Limb (tissue), 2 donors: ENCODE data around the gene OVOL1.
"Not testable (repeated sequence)": the region's sequence is repeated elsewhere in the genome, so short reads cannot be mapped to it uniquely, and the experiment has no call there.

Source experiments
- DNase-seq, 2 donors: peaks; one replicate each; pipeline ENCODE4 v3.0.0-alpha.2; 2016; ENCODE audit errors: extremely low spot score in 2 of 2

Gene OVOL1

GRCh38 chr11:65786786-65787636 lies at the start of gene OVOL1:
TSS of gene OVOL1 (plus strand) at chr11:65787063. CDS start at chr11:65787374, 311 bp downstream.
- DNase-seq, result peak in 1 of 2 donors; percentile 53

GRCh38 chr11:65739022-65739421 lies 47.8 kb upstream of the OVOL1 start:
- DNase-seq, result no peak

- no peak for DNase-seq
These were observed 45.7 kb upstream of the OVOL1 start for GRCh38 chr11:65741185-65741584.

GRCh38 chr11:65742353-65742752 lies 44.5 kb upstream of the OVOL1 start:
- no peak for DNase-seq

- DNase-seq, result no peak
These were observed 43.2 kb upstream of the OVOL1 start for GRCh38 chr11:65743681-65744025.

- no peak for DNase-seq
These were observed 42.7 kb upstream of the OVOL1 start for GRCh38 chr11:65744026-65744698.

- DNase-seq, result no peak
These were observed 42.2 kb upstream of the OVOL1 start for GRCh38 chr11:65744699-65745042.

- no peak for DNase-seq
These were observed 41.8 kb upstream of the OVOL1 start for GRCh38 chr11:65745049-65745448.

- not testable (repeated sequence) for DNase-seq
These were observed 24.7 kb upstream of the OVOL1 start for GRCh38 chr11:65762169-65762568.

- DNase-seq, result not testable (repeated sequence)
These were observed 24.0 kb upstream of the OVOL1 start for GRCh38 chr11:65762816-65763215.

- no peak for DNase-seq
These were observed 22.4 kb upstream of the OVOL1 start for GRCh38 chr11:65764434-65764833.

GRCh38 chr11:65766535-65766934 lies 20.3 kb upstream of the OVOL1 start:
- no peak for DNase-seq

GRCh38 chr11:65767406-65767805 lies 19.5 kb upstream of the OVOL1 start:
- no peak for DNase-seq

- not testable (repeated sequence) for DNase-seq
These were observed 19.1 kb upstream of the OVOL1 start for GRCh38 chr11:65767806-65768205.

- no peak for DNase-seq
These were observed 15.8 kb upstream of the OVOL1 start for GRCh38 chr11:65770951-65771567.

- DNase-seq, result no peak
These were observed 15.2 kb upstream of the OVOL1 start for GRCh38 chr11:65771589-65772112.

- no peak for DNase-seq
These were observed 13.0 kb upstream of the OVOL1 start for GRCh38 chr11:65773784-65774411.

GRCh38 chr11:65774525-65775306 lies 12.1 kb upstream of the OVOL1 start:
- no peak for DNase-seq

- no peak for DNase-seq
These were observed 10.7 kb upstream of the OVOL1 start for GRCh38 chr11:65776196-65776595.

GRCh38 chr11:65776710-65777141 lies 10.1 kb upstream of the OVOL1 start:
- no peak for DNase-seq

GRCh38 chr11:65777241-65777640 lies 9.6 kb upstream of the OVOL1 start:
- no peak for DNase-seq
